Subcutaneous adipose tissue (tissue), 4 donors: ENCODE results near the gene SLC24A3. TPM values are rescaled to one million over a fixed set of nuclear protein-coding genes. Genes with fewer than 3 reads are reported as not detected.

Experiments used
- total RNA-seq, 4 donors: library from RNA; depleted of rRNA; stranded (reverse); fragments of >200 nt; gene quantifications; one replicate each; pipeline ENCODE4 v1.1.0, GENCODE V29; 2016
- TF ChIP-seq, protein P1 (sequence below): fragments of 450-650 bp; IDR thresholded peaks from one replicate; pipeline ENCODE4 v1.5.1; 2016; ENCODE audit warnings: low read depth, mild to moderate bottlenecking, control low read depth, antibody characterized with exemption, moderate library complexity

The SLC24A3 gene
- total RNA-seq, 4 donors from 2014 or later, result 4.6 to 12.2 (median 9.1) TPM

DNA sequence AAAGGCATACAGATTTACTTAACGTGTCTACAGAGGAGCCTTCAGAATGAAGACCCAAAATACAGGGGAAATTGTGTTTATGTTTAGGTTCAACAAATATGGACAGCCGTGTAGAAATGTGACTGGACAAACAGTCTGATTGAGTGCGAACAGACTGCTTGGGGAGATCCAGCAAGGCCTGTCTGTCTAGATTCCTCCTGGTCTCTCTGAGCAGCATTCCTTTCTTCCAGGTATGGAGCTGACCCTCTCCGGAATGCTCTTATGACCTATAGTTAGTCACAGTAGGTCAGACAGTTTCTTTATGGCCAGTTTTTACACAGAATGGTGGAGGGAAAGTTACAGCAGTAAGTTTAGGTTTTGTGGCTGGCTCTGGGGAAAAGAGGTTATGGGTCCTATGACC lies 554.6 kb downstream of the SLC24A3 start:
- TF ChIP-seq, protein P1, sequence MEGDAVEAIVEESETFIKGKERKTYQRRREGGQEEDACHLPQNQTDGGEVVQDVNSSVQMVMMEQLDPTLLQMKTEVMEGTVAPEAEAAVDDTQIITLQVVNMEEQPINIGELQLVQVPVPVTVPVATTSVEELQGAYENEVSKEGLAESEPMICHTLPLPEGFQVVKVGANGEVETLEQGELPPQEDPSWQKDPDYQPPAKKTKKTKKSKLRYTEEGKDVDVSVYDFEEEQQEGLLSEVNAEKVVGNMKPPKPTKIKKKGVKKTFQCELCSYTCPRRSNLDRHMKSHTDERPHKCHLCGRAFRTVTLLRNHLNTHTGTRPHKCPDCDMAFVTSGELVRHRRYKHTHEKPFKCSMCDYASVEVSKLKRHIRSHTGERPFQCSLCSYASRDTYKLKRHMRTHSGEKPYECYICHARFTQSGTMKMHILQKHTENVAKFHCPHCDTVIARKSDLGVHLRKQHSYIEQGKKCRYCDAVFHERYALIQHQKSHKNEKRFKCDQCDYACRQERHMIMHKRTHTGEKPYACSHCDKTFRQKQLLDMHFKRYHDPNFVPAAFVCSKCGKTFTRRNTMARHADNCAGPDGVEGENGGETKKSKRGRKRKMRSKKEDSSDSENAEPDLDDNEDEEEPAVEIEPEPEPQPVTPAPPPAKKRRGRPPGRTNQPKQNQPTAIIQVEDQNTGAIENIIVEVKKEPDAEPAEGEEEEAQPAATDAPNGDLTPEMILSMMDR, result no peak

DNA sequence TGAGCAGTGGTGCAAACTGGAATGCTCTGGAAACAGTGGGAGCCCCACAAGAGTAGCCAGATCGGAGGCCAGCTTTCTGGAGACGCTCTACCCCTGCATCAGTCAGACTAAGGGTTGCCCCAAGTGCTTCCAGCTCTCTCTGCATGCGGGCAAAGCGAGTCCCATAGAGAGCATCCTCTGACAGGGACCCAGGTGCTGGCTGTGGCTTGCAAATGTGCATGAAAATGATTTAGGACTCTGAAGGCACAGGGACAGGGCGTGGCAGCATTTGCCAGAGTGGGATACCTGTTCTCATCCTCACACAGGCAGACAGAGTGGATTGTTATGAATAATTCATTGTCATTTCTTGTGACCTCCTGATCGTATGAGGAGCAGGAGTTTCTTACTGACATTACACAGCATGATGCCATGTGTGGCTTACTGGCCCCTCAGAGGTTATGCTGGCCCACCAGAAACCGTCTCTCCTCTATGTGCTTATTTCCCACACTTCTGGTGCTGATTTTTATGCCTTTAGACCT lies 555.9 kb downstream of the SLC24A3 start:
- TF ChIP-seq, protein P1, result no peak

DNA sequence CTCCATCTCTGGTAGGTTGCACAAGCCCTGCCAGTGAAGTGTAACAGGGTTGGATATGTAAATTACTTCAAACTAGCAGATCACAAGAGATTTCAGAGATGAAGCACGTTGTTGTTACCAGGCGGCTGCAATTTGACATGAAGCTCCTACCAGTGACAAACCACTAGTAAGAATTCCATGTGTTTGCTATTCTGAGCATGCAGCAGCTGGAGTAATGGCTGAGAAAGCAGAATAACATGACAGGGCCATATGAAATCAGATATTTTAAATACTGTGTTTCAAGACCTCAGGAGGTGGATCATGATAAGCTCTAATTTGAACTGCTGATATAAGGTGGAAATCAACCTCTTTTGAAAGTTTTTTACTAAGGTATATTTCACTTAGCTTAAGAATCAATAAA lies 557.1 kb downstream of the SLC24A3 start:
- TF ChIP-seq, protein P1, result no peak

DNA sequence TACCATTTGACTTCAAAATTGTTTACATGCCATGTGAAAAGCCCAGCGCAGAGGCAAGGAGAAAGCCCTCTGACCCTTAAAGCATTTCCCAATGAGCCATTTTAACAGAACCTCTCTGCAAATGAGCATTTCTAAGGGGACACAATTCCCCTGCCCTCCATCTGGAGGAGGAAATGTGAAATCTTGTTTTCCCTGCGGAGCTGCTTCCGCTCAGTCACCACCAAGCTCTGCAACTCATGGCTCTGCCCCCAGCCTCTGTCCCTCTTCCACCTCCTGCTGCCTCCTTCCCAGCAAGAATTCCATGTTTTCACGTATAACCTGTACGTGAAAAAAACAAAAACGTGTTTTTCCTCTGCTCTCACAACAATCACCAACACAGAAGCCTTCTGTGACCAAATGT lies 557.9 kb downstream of the SLC24A3 start:
- TF ChIP-seq, protein P1, result no peak

DNA sequence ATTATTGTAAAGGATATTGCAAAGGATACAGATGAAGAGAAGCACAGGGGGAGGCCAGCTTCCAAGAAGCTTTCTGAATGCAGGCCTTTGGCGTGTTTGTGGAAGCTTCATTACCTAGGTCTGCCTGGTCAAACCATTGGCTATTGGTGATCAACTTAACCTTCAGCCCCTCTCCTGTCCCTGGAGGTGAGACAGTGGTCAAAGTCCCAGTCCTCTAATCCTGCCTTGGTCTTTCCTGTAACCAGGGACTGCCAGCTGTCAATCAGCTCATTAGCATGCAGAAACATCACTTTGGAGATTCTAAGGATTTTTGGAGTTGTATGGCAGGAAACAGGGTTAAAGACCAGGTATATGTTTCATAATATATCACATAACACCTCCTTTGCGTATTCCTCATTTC lies 558.6 kb downstream of the SLC24A3 start:
- TF ChIP-seq, protein P1, result no peak
